NCI-H1694 treated with DMSO at 0.1 percent for 48 hours (cell line): ENCODE data around the gene SCD5.

Experiments
- DNase-seq: peaks from one replicate; lab custom pipeline; 2025; lab: John Stamatoyannopoulos, UW

Gene SCD5

GRCh38 chr4:82691431-82691830 is 107.2 kb downstream of the SCD5 start:
- DNase-seq = no peak

- DNase-seq = no peak
These were observed 110.4 kb downstream of the SCD5 start for GRCh38 chr4:82688091-82688795.

- DNase-seq = no peak
These were observed 111.1 kb downstream of the SCD5 start for GRCh38 chr4:82687531-82687930.

DNA sequence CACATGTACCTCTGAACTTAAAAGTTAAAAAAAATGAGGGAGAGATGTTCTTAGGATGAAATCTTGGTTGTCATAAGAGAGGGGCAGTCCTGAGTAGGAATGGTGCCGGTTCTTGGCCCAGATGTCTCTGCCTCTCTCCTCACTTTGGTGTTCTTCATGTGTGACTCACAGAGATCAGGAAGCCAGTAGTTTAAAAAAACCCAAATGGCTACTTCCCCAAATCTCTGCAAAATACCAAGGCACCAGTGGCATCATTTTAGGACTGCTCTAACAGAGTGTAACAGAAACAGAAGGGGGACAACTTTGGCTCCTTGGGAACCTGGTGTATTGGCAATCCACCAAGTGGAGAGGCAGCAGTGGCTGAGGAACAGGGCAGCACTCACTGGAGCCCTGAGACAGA is 116.8 kb downstream of the SCD5 start:
- DNase-seq = no peak

DNA sequence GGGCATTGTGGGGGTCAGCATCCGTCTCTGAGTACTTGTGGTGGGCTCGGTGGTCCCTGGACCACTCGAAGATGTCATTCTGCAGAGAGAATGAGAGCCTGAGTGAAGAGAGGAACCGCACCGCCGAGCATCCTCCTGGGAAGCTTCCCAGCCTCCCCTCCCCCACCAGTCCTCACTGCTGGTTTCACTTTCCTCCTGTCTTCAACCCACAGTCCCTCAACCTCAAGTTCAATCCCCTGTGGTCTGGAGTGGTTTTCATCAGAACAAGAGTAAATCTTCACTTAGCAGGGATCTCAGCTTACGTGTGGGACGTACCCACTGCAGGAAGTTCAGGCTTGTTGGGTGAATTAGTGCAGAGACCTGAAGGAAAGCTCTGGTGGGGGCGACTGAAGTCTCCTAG is 117.8 kb downstream of the SCD5 start:
- no peak for DNase-seq

DNA sequence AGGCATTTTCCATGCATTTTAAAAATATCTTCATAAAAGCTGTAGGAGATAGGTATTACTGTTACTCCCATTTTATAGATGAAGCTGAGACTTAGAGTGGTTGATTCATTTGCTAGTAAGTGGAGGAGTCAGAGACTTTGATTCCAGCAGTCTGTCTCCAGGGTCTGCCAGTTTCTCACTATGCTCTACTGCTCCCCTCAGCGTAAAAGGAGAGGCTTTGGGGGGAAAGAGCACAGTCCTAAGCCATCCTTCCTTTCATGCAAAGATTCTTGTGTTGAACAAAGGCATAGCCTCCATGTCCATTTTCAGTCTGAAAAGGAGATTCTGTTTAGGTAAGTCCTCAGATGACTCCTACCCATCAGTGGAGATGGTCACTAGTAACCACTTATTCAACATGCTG is 119.1 kb downstream of the SCD5 start:
- no peak for DNase-seq

- no peak for DNase-seq
These were observed 120.5 kb downstream of the SCD5 start for GRCh38 chr4:82678051-82678450.

GRCh38 chr4:82677327-82677726 is 121.3 kb downstream of the SCD5 start:
- DNase-seq = no peak

DNA sequence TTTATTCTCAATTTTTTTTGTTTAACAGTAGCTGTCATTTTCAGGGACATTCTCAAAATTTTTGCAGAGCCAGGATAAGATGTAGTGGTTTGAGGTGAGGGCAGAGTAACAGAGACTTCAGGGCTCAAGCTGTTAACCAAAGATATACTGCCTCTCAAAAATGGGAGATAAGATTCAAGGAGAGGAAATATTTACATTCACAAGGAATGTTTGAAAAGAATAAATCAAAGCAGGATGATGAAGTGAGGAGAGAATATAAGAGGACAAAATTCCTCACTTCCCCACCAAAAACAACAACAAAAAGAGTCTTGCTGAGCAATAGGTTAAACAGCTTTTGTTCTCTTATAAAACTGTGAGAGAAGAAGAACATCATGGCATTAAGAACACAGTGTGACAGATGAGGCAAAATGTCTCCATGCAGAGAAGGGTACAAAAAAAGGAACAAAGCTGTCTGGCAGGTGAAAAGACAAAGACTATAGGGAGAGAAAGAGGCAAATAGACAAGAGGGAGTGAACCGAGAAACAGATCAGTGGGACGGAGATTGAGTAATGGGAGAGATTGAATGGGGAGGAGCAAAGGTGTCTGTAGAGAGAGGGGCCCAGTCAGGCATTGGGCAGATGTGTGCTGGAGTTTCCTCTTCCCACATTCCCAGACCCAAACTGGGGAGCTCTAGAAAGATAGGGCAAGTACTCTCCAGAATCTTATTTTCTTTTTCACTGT is 130.7 kb downstream of the SCD5 start:
- DNase-seq = no peak

DNA sequence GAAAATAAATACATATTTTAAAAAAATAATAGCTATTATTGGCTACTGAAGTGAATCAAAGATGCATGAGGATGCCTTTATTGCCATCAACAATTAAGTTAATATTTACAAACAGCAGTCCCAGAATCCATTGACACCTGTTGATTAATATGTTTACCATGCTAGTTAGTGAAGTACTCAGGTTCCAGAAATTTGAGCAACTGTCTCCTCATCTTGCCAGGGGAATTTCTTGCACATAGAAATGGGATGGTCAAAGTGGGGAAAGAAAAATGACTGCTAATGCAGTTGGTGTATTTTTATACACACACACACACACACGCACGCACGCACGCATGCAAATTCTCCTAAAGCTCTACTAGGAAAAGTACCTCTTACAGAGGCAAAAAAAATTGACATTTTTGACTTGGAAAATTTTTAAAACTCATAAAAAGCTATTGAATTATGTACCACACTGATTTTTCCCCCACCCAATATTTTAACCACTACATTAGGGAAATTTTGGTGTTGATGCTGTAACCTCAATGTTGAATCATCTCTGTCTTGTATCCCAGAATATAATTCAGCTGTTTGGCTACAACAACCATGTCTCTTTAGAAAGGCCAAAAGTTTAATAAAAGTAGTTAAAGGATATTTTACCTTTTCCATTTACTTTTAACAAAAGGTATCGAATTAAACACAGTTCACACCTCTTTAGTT is 131.5 kb downstream of the SCD5 start:
- no peak for DNase-seq

DNA sequence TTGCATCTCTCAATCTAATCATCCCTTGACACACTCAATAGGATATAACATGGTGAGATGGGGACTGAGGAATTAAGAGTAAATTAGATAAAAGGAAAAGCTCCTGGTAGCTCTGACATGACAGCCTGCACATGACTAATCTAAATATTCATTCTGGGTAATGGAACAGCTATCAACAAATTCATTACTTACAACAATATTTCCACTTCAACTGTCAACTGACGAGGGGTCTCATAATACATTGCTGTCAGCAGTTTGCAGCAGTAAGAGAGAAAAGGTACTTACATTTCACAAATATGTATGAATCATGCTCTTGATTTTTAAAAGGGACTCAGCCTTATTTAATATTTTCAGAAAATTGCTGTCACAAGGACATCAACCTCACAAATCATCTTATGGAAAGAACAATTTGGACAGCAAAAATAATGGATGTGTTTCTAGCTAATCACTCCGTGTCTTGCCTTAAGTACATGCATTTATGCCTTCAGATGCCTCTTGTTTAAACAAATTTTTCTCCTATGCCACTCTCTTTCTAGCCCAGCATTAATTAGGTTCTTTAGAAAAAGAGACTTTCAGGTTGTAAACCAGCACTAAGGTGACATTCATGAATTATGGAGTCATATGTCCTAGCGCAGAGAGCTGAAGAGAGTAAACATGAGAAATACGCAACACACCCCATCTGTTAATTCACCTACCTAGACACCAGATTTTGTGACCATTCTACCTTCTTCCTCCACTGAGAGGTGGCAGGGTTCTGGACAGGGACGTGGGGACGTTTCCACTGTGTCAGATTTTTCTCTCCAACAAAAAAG is 137.2 kb downstream of the SCD5 start:
- DNase-seq = no peak

DNA sequence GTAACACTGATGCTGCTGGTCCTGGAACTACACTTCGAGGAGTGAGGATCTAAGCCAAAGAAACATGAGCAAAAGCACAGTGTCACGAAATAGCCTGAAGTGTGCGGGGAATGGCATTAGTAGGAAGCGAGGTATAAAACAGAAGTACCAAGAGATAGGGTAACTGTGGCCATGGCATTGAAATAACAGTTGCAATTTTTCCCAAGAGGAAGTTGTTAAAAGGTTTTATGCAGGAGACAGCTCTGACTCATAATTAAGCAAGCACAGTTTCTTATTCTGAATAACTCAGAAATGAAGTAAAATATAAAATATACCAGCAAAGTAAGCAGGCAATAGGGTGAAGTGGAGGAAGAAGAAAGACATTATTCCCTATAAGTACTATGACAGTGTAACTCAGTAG is 146.5 kb downstream of the SCD5 start:
- DNase-seq = no peak

GRCh38 chr4:82650868-82651267 is 147.7 kb downstream of the SCD5 start:
- DNase-seq = no peak

GRCh38 chr4:82648356-82648755 is 150.2 kb downstream of the SCD5 start:
- DNase-seq = no peak

- no peak for DNase-seq
These were observed 152.5 kb downstream of the SCD5 start for GRCh38 chr4:82645936-82646565.

DNA sequence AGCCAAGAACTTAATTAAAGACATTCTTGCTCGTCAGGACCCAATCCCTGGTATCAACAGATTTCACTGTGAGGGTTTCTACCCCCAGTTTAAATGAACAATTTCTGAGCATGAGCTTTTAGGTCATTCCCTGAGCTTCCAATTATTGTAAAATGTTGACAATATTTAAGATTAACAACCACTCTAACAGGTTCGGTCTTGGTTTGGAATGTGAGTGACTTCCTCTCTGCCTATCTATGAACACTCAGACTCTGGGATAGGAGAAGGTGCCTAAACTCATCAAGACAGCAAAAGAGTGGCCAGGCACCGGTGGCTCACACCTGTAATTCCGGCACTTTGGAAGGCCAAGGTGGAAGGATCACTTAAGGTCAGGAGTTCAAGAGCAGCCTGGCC is 153.9 kb downstream of the SCD5 start:
- no peak for DNase-seq

DNA sequence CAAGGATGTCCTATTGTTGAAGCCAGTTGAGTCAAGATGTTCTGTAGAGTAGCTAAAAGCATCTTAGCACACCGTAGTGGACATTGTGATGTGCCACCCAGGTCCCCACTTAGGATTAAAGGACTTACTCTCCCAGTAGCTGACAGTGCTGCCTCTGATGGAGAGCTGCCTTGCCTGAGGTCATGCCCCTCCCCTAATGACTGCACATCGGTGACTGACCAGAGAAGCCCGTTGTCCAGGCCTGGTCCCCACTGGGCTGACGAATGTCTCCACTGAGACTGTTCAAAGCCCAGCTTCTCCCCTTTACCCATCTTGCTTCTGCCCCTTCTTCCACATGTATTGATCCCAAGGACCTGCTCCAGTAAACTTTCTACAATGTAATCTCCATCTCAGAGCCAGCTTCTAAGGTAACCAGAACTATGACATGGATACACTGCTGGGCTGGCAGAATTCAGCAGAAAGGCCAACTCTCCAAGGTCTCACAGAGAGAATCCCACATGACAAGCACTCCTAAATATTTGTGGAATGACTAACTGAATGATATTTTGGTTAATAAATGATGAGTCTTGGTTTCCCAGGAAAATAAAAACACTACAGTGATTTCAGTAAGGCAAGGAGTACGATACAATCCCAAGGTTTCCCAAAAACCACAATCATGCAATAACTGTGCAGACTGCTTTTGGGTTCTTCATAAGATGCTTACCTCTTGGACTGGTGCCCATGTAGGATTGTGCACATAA is 154.4 kb downstream of the SCD5 start:
- no peak for DNase-seq

DNA sequence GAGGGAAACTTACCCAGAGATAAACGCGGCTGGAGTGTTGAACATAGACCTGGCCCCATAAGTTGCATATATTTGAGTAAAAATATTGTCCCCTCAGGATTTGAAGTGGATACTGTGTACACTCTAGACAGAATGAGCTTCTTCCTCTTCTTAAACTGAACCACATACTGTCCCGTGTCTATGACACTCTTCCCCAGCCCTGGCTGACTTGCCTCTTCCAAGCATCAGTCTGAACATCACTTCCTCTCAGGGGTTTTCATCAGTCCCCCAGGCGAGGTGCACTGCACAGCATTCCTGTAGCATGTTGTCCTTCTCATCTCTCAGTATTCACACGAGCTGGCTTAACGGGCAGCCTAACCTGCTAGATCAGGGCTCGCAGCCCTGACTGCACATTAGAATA is 156.3 kb downstream of the SCD5 start:
- DNase-seq = no peak

- DNase-seq = no peak
These were observed 158.1 kb downstream of the SCD5 start for GRCh38 chr4:82640540-82640939.

GRCh38 chr4:82639971-82640370 is 158.6 kb downstream of the SCD5 start:
- DNase-seq = no peak

GRCh38 chr4:82638479-82638878 is 160.1 kb downstream of the SCD5 start:
- no peak for DNase-seq
